ENCODE data around the gene LAMB1.

The LAMB1 gene

GRCh38 chr7:107996072-107996882 is 6.7 kb downstream of the LAMB1 start:
- no peak for TF ChIP-seq CTCF (IDR thresholded peaks at IDR 0.05; ENCODE audit: extremely low read depth, insufficient read depth, missing control alignments)
- no peak for DNase-seq (ENCODE audit: low spot score)
- in situ Hi-C loops (cut with MboI; ENCODE audit: low pct_unique_long_range_greater_than_20kb, low sequenced_read_pairs, unreplicated experiment), result no loop called here

GRCh38 chr7:107995184-107996071 is 7.5 kb downstream of the LAMB1 start:
- no peak for DNase-seq (ENCODE audit: low spot score)
- in situ Hi-C loops (cut with MboI; ENCODE audit: low pct_unique_long_range_greater_than_20kb, low sequenced_read_pairs, unreplicated experiment), result no loop called here
- no peak for TF ChIP-seq CTCF (IDR thresholded peaks at IDR 0.05; ENCODE audit: extremely low read depth, insufficient read depth, missing control alignments)

GRCh38 chr7:107994421-107995030 is 8.4 kb downstream of the LAMB1 start:
- in situ Hi-C loops (cut with MboI; ENCODE audit: low pct_unique_long_range_greater_than_20kb, low sequenced_read_pairs, unreplicated experiment), result no loop called here
- no peak for TF ChIP-seq CTCF (IDR thresholded peaks at IDR 0.05; ENCODE audit: extremely low read depth, insufficient read depth, missing control alignments)
- no peak for DNase-seq (ENCODE audit: low spot score)

- in situ Hi-C loops (cut with MboI; ENCODE audit: low pct_unique_long_range_greater_than_20kb, low sequenced_read_pairs, unreplicated experiment), result no loop called here
- TF ChIP-seq CTCF (IDR thresholded peaks at IDR 0.05; ENCODE audit: extremely low read depth, insufficient read depth, missing control alignments), result no peak
- DNase-seq (ENCODE audit: low spot score), result no peak
Observed at GRCh38 chr7:107993891-107994291, 9.1 kb downstream of the LAMB1 start.

GRCh38 chr7:107989618-107990373 is 13.2 kb downstream of the LAMB1 start:
- in situ Hi-C loops (cut with MboI; ENCODE audit: low pct_unique_long_range_greater_than_20kb, low sequenced_read_pairs, unreplicated experiment), result no loop called here
- TF ChIP-seq CTCF (IDR thresholded peaks at IDR 0.05; ENCODE audit: extremely low read depth, insufficient read depth, missing control alignments), result no peak
- DNase-seq (ENCODE audit: low spot score), result no peak

- no peak for TF ChIP-seq CTCF (IDR thresholded peaks at IDR 0.05; ENCODE audit: extremely low read depth, insufficient read depth, missing control alignments)
- no peak for DNase-seq (ENCODE audit: low spot score)
- in situ Hi-C loops (cut with MboI; ENCODE audit: low pct_unique_long_range_greater_than_20kb, low sequenced_read_pairs, unreplicated experiment), result no loop called here
Observed at GRCh38 chr7:107982918-107983389, 20.0 kb downstream of the LAMB1 start.

Data from GM13977 (cell line).